CD4-positive, alpha-beta T cell (primary cell): ENCODE measurements around the gene NDUFS5. TPM values are rescaled to one million over a fixed set of nuclear protein-coding genes. Genes with fewer than 3 reads are reported as not detected.

Source experiments
- ATAC-seq: fragments of 200-7000 bp; cut with Tn5 transposase; one replicate; pipeline ENCODE4 v1.10.0; 2022; ENCODE audit warnings: mild to moderate bottlenecking; ENCODE audit not compliant: poor library complexity
- CTCF ChIA-PET: fragments of 350-600 bp; sonication (Branson Sonifier 250); formaldehyde crosslinking; loops from one replicate; lab custom pipeline; 2021; ENCODE audit warnings: antibody characterized with exemption, inconsistent platforms; lab: Charles Lee
- POLR2A ChIA-PET: fragments of 350-600 bp; sonication (Branson Sonifier 250); formaldehyde crosslinking; loops from one replicate; lab custom pipeline; 2021; ENCODE audit warnings: antibody characterized with exemption, inconsistent platforms; lab: Charles Lee
- DNase-seq, 14 experiments: peaks; one replicate each; pipeline ENCODE4 v3.0.0-alpha.2; 2013 to 2020; ENCODE audit warnings: mixed read lengths in 2 of 14
- H3K27ac ChIP-seq, 2 donors: one replicate each; pipeline versions ENCODE4 v1.5.1 to v1.7.0; 2013; ENCODE audit warnings: low read length in 2 of 2, low read depth in 1 of 2, mild to moderate bottlenecking in 1 of 2
- H3K27me3 ChIP-seq, 2 experiments: 1 replicate in 1 of 2; 2 replicates in 1 of 2; pipeline versions ENCODE4 v1.6.1 to v1.7.0; 2013; ENCODE audit warnings: low read length in 2 of 2, control low read depth in 1 of 2, mild to moderate bottlenecking in 1 of 2, moderate library complexity in 1 of 2; ENCODE audit not compliant: insufficient read depth in 2 of 2, control insufficient read depth in 1 of 2
- H3K36me3 ChIP-seq: one replicate; pipeline ENCODE4 v1.6.1; 2013; ENCODE audit warnings: low read length, control low read depth; ENCODE audit not compliant: insufficient read depth
- H3K4me1 ChIP-seq: one replicate; pipeline ENCODE4 v1.6.1; 2013; ENCODE audit warnings: low read length, control low read depth; ENCODE audit not compliant: insufficient read depth
- H3K4me3 ChIP-seq: one replicate; pipeline ENCODE4 v1.5.1; 2013; ENCODE audit warnings: mild to moderate bottlenecking, low read length, moderate library complexity
- H3K9me3 ChIP-seq, 2 experiments: 1 replicate in 1 of 2; 2 replicates in 1 of 2; pipeline versions ENCODE4 v1.6.1 to v1.7.0; 2013; ENCODE audit warnings: low read length in 2 of 2, mild to moderate bottlenecking in 2 of 2, control low read depth in 1 of 2, moderate library complexity in 1 of 2; ENCODE audit not compliant: control insufficient read depth in 1 of 2, insufficient read depth in 1 of 2
- H3K27ac Mint-ChIP-seq: one replicate; pipeline ENCODE4 v1.8.0; 2020; ENCODE audit warnings: mixed read lengths
- H3K27me3 Mint-ChIP-seq: one replicate; pipeline ENCODE4 v1.8.0; 2021; ENCODE audit warnings: mixed read lengths
- H3K36me3 Mint-ChIP-seq: one replicate; pipeline ENCODE4 v1.8.0; 2021; ENCODE audit warnings: low read depth, mixed read lengths
- H3K4me1 Mint-ChIP-seq: one replicate; pipeline ENCODE4 v1.8.0; 2021; ENCODE audit warnings: low read depth, mixed read lengths
- H3K4me3 Mint-ChIP-seq: one replicate; pipeline ENCODE4 v1.8.0; 2020; ENCODE audit warnings: mild to moderate bottlenecking, mixed read lengths
- H3K9me3 Mint-ChIP-seq: one replicate; pipeline ENCODE4 v1.8.0; 2020; ENCODE audit warnings: mixed read lengths
- intact Hi-C, 2 experiments: fragments of 100-400 bp; cut with DNase I in 1 of 2; cut with micrococcal nuclease in 1 of 2; formaldehyde crosslinking; loops; one replicate each; pipeline versions ENCODE4 v1.15.1 to v1.9.0; 2023 to 2025; cut with DNase I, micrococcal nuclease
- total RNA-seq, 174 experiments: library from RNA in 2 of 174; stranded (reverse) in 2 of 174; gene quantifications; one replicate each; pipeline ENCODE4 v1.2.3 and lab custom pipeline; 2021 to 2026
- TF ChIP-seq, protein P1 (sequence below): fragments of 200-600 bp; IDR thresholded peaks from one replicate; pipeline ENCODE4 v1.8.0; 2022; ENCODE audit warnings: antibody characterized with exemption, mild to moderate bottlenecking

The NDUFS5 gene
- total RNA-seq, 2 experiments from 2014 or later: 153 to 156 TPM

GRCh38 chr1:39026866-39027507, 837 bp downstream of the NDUFS5 start:
- peak; percentile 45 for ATAC-seq
- Mint-ChIP-seq H3K4me3 (peak overlapping the region; percentile 94), H3K27me3 (no peaks in the 10 kb centered on the region), H3K9me3 (no peaks in the 10 kb centered on the region), H3K27ac (peak overlapping the region; percentile 96), H3K4me1 (peaks cover 41% of the 10 kb centered on the region), H3K36me3 (peaks cover 41% of the 10 kb centered on the region)
- Histone ChIP-seq H3K27ac (peak overlapping the region; percentile 73 to 86), H3K27me3 (no peaks in the 10 kb centered on the region), H3K9me3 (no peaks in the 10 kb centered on the region), H3K4me1 (peaks cover 36% of the 10 kb centered on the region), H3K36me3 (peaks cover 28% of the 10 kb centered on the region), H3K4me3 (peak overlapping the region; percentile 66)
- DNase-seq: no peak
- CTCF ChIA-PET: interaction anchor here (0.7 to 1.6 kb wide), 3 partner anchors 49 to 170 kb away, joined by 3 to 5 read pairs (median 4); no protein-coding TSS in a partner anchor
- POLR2A ChIA-PET: interaction anchor here (0.9 to 2.5 kb wide), 17 partner anchors 8 to 1095 kb away, joined by 3 to 31 read pairs (median 6); partner anchors contain the start of genes AKIRIN1, MYCBP and RRAGC
- TF ChIP-seq, protein P1, sequence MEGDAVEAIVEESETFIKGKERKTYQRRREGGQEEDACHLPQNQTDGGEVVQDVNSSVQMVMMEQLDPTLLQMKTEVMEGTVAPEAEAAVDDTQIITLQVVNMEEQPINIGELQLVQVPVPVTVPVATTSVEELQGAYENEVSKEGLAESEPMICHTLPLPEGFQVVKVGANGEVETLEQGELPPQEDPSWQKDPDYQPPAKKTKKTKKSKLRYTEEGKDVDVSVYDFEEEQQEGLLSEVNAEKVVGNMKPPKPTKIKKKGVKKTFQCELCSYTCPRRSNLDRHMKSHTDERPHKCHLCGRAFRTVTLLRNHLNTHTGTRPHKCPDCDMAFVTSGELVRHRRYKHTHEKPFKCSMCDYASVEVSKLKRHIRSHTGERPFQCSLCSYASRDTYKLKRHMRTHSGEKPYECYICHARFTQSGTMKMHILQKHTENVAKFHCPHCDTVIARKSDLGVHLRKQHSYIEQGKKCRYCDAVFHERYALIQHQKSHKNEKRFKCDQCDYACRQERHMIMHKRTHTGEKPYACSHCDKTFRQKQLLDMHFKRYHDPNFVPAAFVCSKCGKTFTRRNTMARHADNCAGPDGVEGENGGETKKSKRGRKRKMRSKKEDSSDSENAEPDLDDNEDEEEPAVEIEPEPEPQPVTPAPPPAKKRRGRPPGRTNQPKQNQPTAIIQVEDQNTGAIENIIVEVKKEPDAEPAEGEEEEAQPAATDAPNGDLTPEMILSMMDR: no peak
- intact Hi-C loops: loop anchor here (1.0 to 10.0 kb wide), 6 partner anchors 30 to 170 kb away; partner anchors contain the start of genes RRAGC (in 2 of the 2), AKIRIN1 (in 1 of the 2) and MYCBP (in 1 of the 2)

DNA sequence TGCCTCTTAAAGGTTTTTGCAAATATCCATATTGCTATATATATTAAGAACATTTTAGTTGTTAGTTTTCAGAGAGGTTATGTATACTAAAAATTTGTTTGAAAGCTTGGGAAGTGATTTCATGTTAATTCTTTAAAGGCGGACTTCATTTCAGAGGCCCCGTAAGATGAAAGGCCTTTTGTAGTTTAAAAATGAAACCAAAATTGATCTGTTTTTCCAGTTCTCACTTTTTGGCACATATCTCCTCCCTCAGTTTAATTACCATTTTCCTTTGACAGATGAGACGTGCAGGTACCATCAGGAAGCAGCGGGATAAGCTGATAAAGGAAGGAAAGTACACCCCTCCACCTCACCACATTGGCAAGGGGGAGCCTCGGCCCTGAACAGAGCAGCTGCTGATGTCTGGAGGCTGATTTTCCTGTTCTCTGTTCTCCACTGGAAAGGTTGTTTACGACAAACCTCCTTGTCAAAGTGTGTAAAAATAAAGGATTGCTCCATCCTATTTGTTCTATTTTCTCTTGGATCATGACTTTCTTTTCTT, 8.0 kb downstream of the NDUFS5 start:
- H3K36me3 Mint-ChIP-seq: peaks cover 70% of the 10 kb centered on the region
- H3K4me3 Mint-ChIP-seq: peak overlapping the region; percentile 91
- ChIA-PET POLR2A (interaction anchor here (1.5 to 2.4 kb wide), 3 partner anchors 8 to 164 kb away, joined by 3 to 12 read pairs (median 5); partner anchors contain the start of gene NDUFS5), CTCF (no interaction called here)
- TF ChIP-seq, protein P1: no peak
- no peaks in the 10 kb centered on the region for H3K9me3 Mint-ChIP-seq
- Histone ChIP-seq H3K36me3 (peaks cover 45% of the 10 kb centered on the region), H3K27me3 (no peaks in the 10 kb centered on the region), H3K4me1 (peaks cover 27% of the 10 kb centered on the region), H3K9me3 (no peaks in the 10 kb centered on the region), H3K4me3 (peak overlapping the region; percentile 49), H3K27ac (peak overlapping the region; percentile 61 to 79)
- DNase-seq: peak in 4 of 14 experiments; percentile 13 to 59 (median 50)
- intact Hi-C loops: no loop called here
- peaks cover 40% of the 10 kb centered on the region for H3K4me1 Mint-ChIP-seq
- peak overlapping the region; percentile 99 for H3K27ac Mint-ChIP-seq
- no peaks in the 10 kb centered on the region for H3K27me3 Mint-ChIP-seq
- peak; percentile 57 for ATAC-seq

DNA sequence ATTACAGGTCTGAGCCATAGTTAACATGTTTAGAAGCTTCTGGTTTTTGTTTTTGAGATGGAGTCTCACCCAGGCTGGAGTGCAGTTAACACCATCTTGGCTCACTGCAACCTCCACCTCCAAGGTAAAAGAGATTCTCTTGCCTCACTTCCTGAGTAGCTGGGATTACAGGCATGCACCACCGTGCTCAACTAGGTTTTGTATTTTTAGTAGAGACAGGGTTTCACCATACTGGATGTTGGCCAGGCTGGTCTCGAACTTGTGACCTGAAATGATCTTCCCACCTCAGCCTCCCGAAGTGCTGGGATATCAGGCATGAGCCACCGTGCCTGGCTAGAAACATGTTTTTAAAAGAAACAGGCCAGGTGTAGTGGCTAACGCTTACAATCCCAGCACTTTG, 10.5 kb downstream of the NDUFS5 start:
- no peaks in the 10 kb centered on the region for H3K27me3 ChIP-seq
- Mint-ChIP-seq H3K4me3 (no peak overlapping the region), H3K9me3 (no peaks in the 10 kb centered on the region), H3K36me3 (peaks cover 66% of the 10 kb centered on the region), H3K4me1 (peaks cover 37% of the 10 kb centered on the region), H3K27me3 (no peaks in the 10 kb centered on the region), H3K27ac (no peak overlapping the region)
- DNase-seq: no peak
- H3K4me1 ChIP-seq: peaks cover 17% of the 10 kb centered on the region
- peaks cover 26% of the 10 kb centered on the region for H3K36me3 ChIP-seq
- intact Hi-C loops: loop anchor here in 1 of 2 experiments (2.0 kb wide), 1 partner anchor 42 kb away; no protein-coding TSS in a partner anchor
- ATAC-seq: no peak
- no peak overlapping the region for H3K4me3 ChIP-seq
- H3K27ac ChIP-seq: no peak overlapping the region
- ChIA-PET POLR2A (interaction anchor here (0.8 kb wide), 1 partner anchor 11 kb away, joined by 3 read pairs; the partner anchor contains the start of gene NDUFS5), CTCF (no interaction called here)
- H3K9me3 ChIP-seq: no peaks in the 10 kb centered on the region
- TF ChIP-seq, protein P1: no peak
